GM12874 (cell line): ENCODE measurements around the gene EOGT.
A peak's percentile ranks its signal among the peaks of the same experiment; 100 is the strongest.

ENCODE experiments used
- CTCF ChIP-seq: IDR thresholded peaks from 2 replicates; pipeline ENCODE4 v1.5.1; 2011; ENCODE audit warnings: low read depth, mild to moderate bottlenecking, control low read depth, low read length, moderate library complexity; ENCODE audit not compliant: insufficient read depth

The EOGT gene

GRCh38 chr3:69013253-69014021, at the start of gene EOGT:
EOGT (minus strand) TSS chr3:69013684; CDS start chr3:69009846, 3,838 bp downstream.
- peak; percentile 78 for TF ChIP-seq CTCF

GRCh38 chr3:69059688-69060087, 46.2 kb upstream of the EOGT start:
- TF ChIP-seq CTCF: no peak

GRCh38 chr3:69058947-69059224, 45.4 kb upstream of the EOGT start:
- TF ChIP-seq CTCF: no peak

- TF ChIP-seq CTCF: no peak
Measured at GRCh38 chr3:69058180-69058946, 44.9 kb upstream of the EOGT start.

- TF ChIP-seq CTCF: no peak
Measured at GRCh38 chr3:69052472-69052898, 39.0 kb upstream of the EOGT start.

- no peak for TF ChIP-seq CTCF
Measured at GRCh38 chr3:69051756-69052471, 38.4 kb upstream of the EOGT start, which contains the start of gene TMF1. TMF1 (minus strand) TSS chr3:69052333; CDS start chr3:69052086, 247 bp downstream.

GRCh38 chr3:69048990-69049389, 35.5 kb upstream of the EOGT start:
- TF ChIP-seq CTCF: no peak
